H1 (cell line): ENCODE results near the gene ZNF611. TPM values are rescaled to one million over a fixed set of nuclear protein-coding genes. Genes with fewer than 3 reads are reported as not detected.

ENCODE experiments used
- CTCF ChIA-PET: fragments of 300-600 bp; sonication (Branson Sonifier 250); formaldehyde crosslinking; loops from one replicate; lab custom pipeline; 2021; ENCODE audit not compliant: partially characterized antibody; lab: Charles Lee
- POLR2A ChIA-PET: fragments of 300-600 bp; sonication (Branson Sonifier 250); formaldehyde crosslinking; loops from one replicate; lab custom pipeline; 2021; ENCODE audit warnings: inconsistent platforms; ENCODE audit not compliant: partially characterized antibody; lab: Charles Lee
- DNase-seq, 2 experiments: peaks; one replicate each; pipeline versions ENCODE4 v3.0.0 to v3.0.0-alpha.2; 2010 to 2022; ENCODE audit warnings: low spot score in 2 of 2, low read depth in 1 of 2, mixed read lengths in 1 of 2
- FAIRE-seq: peaks from 2 replicates; lab custom pipeline; 2011; peaks lifted over from hg19 to GRCh38; lab: Jason Lieb, UNC
- H2AFZ ChIP-seq: 2 replicates; pipeline ENCODE4 v1.8.1; 2012; ENCODE audit warnings: low read length, inconsistent platforms
- H2AK5ac ChIP-seq: 2 replicates; pipeline ENCODE4 v1.6.1; 2013; ENCODE audit warnings: low read depth, low read length
- H2BK120ac ChIP-seq: replicated peaks from 2 replicates; pipeline ENCODE3; 2013; ENCODE audit warnings: low read depth, low read length, inconsistent platforms
- H2BK12ac ChIP-seq: 2 replicates; pipeline ENCODE4 v1.6.1; 2013; ENCODE audit warnings: low read depth, low read length
- H2BK15ac ChIP-seq: 2 replicates; pipeline ENCODE4 v1.6.1; 2013; ENCODE audit warnings: low read length
- H2BK20ac ChIP-seq: 2 replicates; pipeline ENCODE4 v1.6.1; 2013; ENCODE audit warnings: low read length
- H2BK5ac ChIP-seq: 2 replicates; pipeline ENCODE4 v1.6.1; 2013; ENCODE audit warnings: low read depth, low read length
- H3K14ac ChIP-seq: 2 replicates; pipeline ENCODE4 v1.6.1; 2013; ENCODE audit warnings: inconsistent platforms; ENCODE audit not compliant: insufficient read length
- H3K18ac ChIP-seq: 2 replicates; pipeline ENCODE4 v1.6.1; 2013; ENCODE audit warnings: low read length; ENCODE audit errors: extremely low read depth
- H3K23ac ChIP-seq: 2 replicates; pipeline ENCODE4 v1.6.1; 2013; ENCODE audit warnings: inconsistent platforms; ENCODE audit not compliant: insufficient read length
- H3K23me2 ChIP-seq: 2 replicates; pipeline ENCODE4 v1.6.1; 2013; ENCODE audit warnings: low read depth, low read length
- H3K27ac ChIP-seq: 2 replicates; pipeline ENCODE4 v1.6.1; 2011; ENCODE audit warnings: low read depth, low read length, inconsistent platforms
- H3K27me3 ChIP-seq, 4 experiments: replicated peaks in 1 of 4; 1 replicate in 1 of 4; 2 replicates in 3 of 4; pipeline versions ENCODE4 v1.6.1 to v1.8.1; 2011 to 2013; ENCODE audit warnings: low read length in 3 of 4, mild to moderate bottlenecking in 3 of 4, inconsistent platforms in 2 of 4, mixed read lengths in 2 of 4, moderate library complexity in 1 of 4; ENCODE audit not compliant: control insufficient read depth in 3 of 4, insufficient read depth in 3 of 4; ENCODE audit errors: extremely low read depth in 1 of 4
- H3K36me3 ChIP-seq, 4 experiments: 2 replicates each; pipeline versions ENCODE4 v1.6.1 to v1.8.1; 2011 to 2013; ENCODE audit warnings: mild to moderate bottlenecking in 4 of 4, low read length in 3 of 4, moderate library complexity in 2 of 4, control low read depth in 1 of 4, inconsistent platforms in 1 of 4; ENCODE audit not compliant: insufficient read depth in 4 of 4, control insufficient read depth in 2 of 4
- H3K4ac ChIP-seq: replicated peaks from 2 replicates; pipeline ENCODE3; 2013; ENCODE audit warnings: low read length, low read depth, mixed read lengths, inconsistent platforms; ENCODE audit not compliant: insufficient read length
- H3K4me1 ChIP-seq, 4 experiments: replicated peaks in 1 of 4; 1 replicate in 1 of 4; 2 replicates in 3 of 4; pipeline versions ENCODE4 v1.6.1 to v1.8.1; 2011 to 2013; ENCODE audit warnings: low read length in 3 of 4, inconsistent platforms in 2 of 4, mixed read lengths in 1 of 4; ENCODE audit not compliant: insufficient read depth in 4 of 4, control insufficient read depth in 3 of 4
- H3K4me2 ChIP-seq, 2 experiments: 2 replicates each; pipeline versions ENCODE4 v1.6.1 to v1.8.1; 2011 to 2013; ENCODE audit warnings: low read depth in 2 of 2, low read length in 2 of 2, control low read depth in 1 of 2, inconsistent platforms in 1 of 2, mild to moderate bottlenecking in 1 of 2; ENCODE audit not compliant: insufficient read depth in 1 of 2
- H3K4me3 ChIP-seq, 4 experiments: fragments of 200-600, 300-600 bp in 1 of 4; sonication (generic), shearing (Covaris generic), sonication (Bioruptor Twin) in 1 of 4; 2 replicates each; pipeline versions ENCODE4 v1.5.1 to v1.8.1; 2011 to 2016; ENCODE audit warnings: low read length in 4 of 4, low read depth in 3 of 4, control low read depth in 2 of 4, inconsistent platforms in 2 of 4, mild to moderate bottlenecking in 2 of 4, mixed read lengths in 1 of 4, moderate library complexity in 1 of 4; ENCODE audit not compliant: insufficient read depth in 2 of 4; ENCODE audit errors: extremely low read depth in 1 of 4
- H3K56ac ChIP-seq: replicated peaks from 2 replicates; pipeline ENCODE3; 2013; ENCODE audit warnings: low read depth, mild to moderate bottlenecking, mixed read lengths, low read length, inconsistent platforms; ENCODE audit not compliant: insufficient read length
- H3K79me1 ChIP-seq: 2 replicates; pipeline ENCODE4 v1.6.1; 2013; ENCODE audit warnings: low read depth, low read length, control low read depth
- H3K79me2 ChIP-seq, 2 experiments: 2 replicates each; pipeline versions ENCODE4 v1.6.1 to v1.8.1; 2012 to 2013; ENCODE audit warnings: low read length in 2 of 2, mild to moderate bottlenecking in 2 of 2, inconsistent platforms in 1 of 2; ENCODE audit not compliant: insufficient read depth in 2 of 2, control insufficient read depth in 1 of 2
- H3K9ac ChIP-seq, 4 experiments: replicated peaks in 1 of 4; 1 replicate in 1 of 4; 2 replicates in 3 of 4; pipeline versions ENCODE4 v1.6.1 to v1.8.1; 2011 to 2013; ENCODE audit warnings: low read depth in 3 of 4, low read length in 3 of 4, control low read depth in 2 of 4, mild to moderate bottlenecking in 2 of 4, moderate library complexity in 2 of 4, inconsistent platforms in 1 of 4; ENCODE audit errors: extremely low read depth in 1 of 4
- H3K9me3 ChIP-seq, 2 experiments: 2 replicates each; pipeline versions ENCODE4 v1.6.1 to v1.8.1; 2012 to 2013; ENCODE audit warnings: mild to moderate bottlenecking in 2 of 2, moderate library complexity in 2 of 2, control low read depth in 1 of 2, inconsistent platforms in 1 of 2, low read depth in 1 of 2, low read length in 1 of 2, mixed read lengths in 1 of 2; ENCODE audit not compliant: insufficient read depth in 2 of 2
- H4K20me1 ChIP-seq, 2 experiments: replicated peaks in 1 of 2; 2 replicates each; pipeline versions ENCODE3 to v1.8.1; 2011 to 2013; ENCODE audit warnings: inconsistent platforms in 2 of 2, low read length in 2 of 2, mild to moderate bottlenecking in 1 of 2; ENCODE audit not compliant: insufficient read depth in 2 of 2, control insufficient read depth in 1 of 2
- H4K5ac ChIP-seq: 2 replicates; pipeline ENCODE4 v1.6.1; 2013; ENCODE audit warnings: low read length, low read depth, mixed read lengths, inconsistent platforms; ENCODE audit not compliant: insufficient read length
- H4K8ac ChIP-seq: 2 replicates; pipeline ENCODE4 v1.8.0; 2013; ENCODE audit warnings: mild to moderate bottlenecking, moderate library complexity, low read length, inconsistent platforms; ENCODE audit not compliant: insufficient read depth; ENCODE audit errors: extremely low read depth
- H4K91ac ChIP-seq: replicated peaks from 2 replicates; pipeline ENCODE3; 2013; ENCODE audit warnings: low read length, mixed read lengths, inconsistent platforms; ENCODE audit not compliant: insufficient read length
- ASH2L ChIP-seq: fragments of 200-600, 300-600 bp; sonication (generic); IDR thresholded peaks from one replicate; pipeline ENCODE4 v1.7.1; 2017; ENCODE audit warnings: low read length
- CHD2 ChIP-seq: IDR thresholded peaks from 2 replicates; pipeline ENCODE4 v1.6.1; 2012; ENCODE audit warnings: low read length, improper control_type of control experiment
- CTBP2 ChIP-seq: IDR thresholded peaks from 2 replicates; pipeline ENCODE4 v1.7.0; 2011; ENCODE audit warnings: borderline replicate concordance, mild to moderate bottlenecking, moderate library complexity, mixed read lengths, low read length; ENCODE audit not compliant: insufficient read depth, insufficient read length
- CTCF ChIP-seq, 3 experiments: IDR thresholded peaks; 1 replicate in 2 of 3; 2 replicates in 1 of 3; pipeline versions ENCODE4 v1.5.1 to v1.6.1; 2011; ENCODE audit warnings: low read length in 3 of 3, mild to moderate bottlenecking in 3 of 3, inconsistent platforms in 2 of 3, low read depth in 1 of 3, moderate library complexity in 1 of 3; ENCODE audit not compliant: insufficient read depth in 1 of 3; ENCODE audit errors: control extremely low read depth in 1 of 3
- EZH2 ChIP-seq: fragments of 200-600 bp; sonication (generic); IDR thresholded peaks from 2 replicates; pipeline ENCODE4 v1.7.1; 2012; ENCODE audit warnings: low read depth, mild to moderate bottlenecking, moderate library complexity, low read length, inconsistent platforms; ENCODE audit not compliant: severe bottlenecking
- POLR2A ChIP-seq, 2 experiments: IDR thresholded peaks; 1 replicate in 1 of 2; 2 replicates in 1 of 2; pipeline ENCODE4 v1.6.1; 2011; ENCODE audit warnings: low read depth in 2 of 2, low read length in 2 of 2, mild to moderate bottlenecking in 2 of 2; ENCODE audit errors: control extremely low read depth in 1 of 2
- POU5F1 ChIP-seq: IDR thresholded peaks from 2 replicates; pipeline ENCODE4 v1.6.1; 2011; ENCODE audit warnings: low read depth, mild to moderate bottlenecking, low read length, moderate library complexity
- RAD21 ChIP-seq, 2 experiments: IDR thresholded peaks in 1 of 2; conservative IDR thresholded peaks in 1 of 2; 2 replicates each; pipeline ENCODE4 v1.6.1; 2011; ENCODE audit warnings: low read depth in 2 of 2, low read length in 2 of 2, improper control_type of control experiment in 1 of 2, inconsistent platforms in 1 of 2, mild to moderate bottlenecking in 1 of 2, moderate library complexity in 1 of 2
- RBBP5 ChIP-seq: IDR thresholded peaks from 2 replicates; pipeline ENCODE4 v1.7.1; 2012; ENCODE audit warnings: low read depth, mild to moderate bottlenecking, inconsistent platforms, low read length, moderate library complexity, borderline replicate concordance
- TAF1 ChIP-seq: IDR thresholded peaks from 2 replicates; pipeline ENCODE4 v1.6.1; 2011; ENCODE audit warnings: mild to moderate bottlenecking, low read depth, low read length
- WGBS, 2 experiments: shearing (Covaris generic) in 1 of 2; methylation state at CpG; one replicate each; pipeline versions ENCODE4 v1.1.6 to v1.1.7; 2013 to 2015; ENCODE audit warnings: low lambda C conversion rate in 2 of 2, mixed read lengths in 2 of 2, inconsistent platforms in 1 of 2, low coverage in 1 of 2, missing lambda C conversion rate in 1 of 2; ENCODE audit not compliant: insufficient replicate concordance in 2 of 2, insufficient coverage in 1 of 2, insufficient read length in 1 of 2; ENCODE audit errors: extremely low coverage in 1 of 2, missing lambda C conversion rate in 1 of 2; 5-methylcytosine and 5-hydroxymethylcytosine counted together
- polyA plus RNA-seq, 7 experiments: library from polyadenylated mRNA; depleted of rRNA in 3 of 7; stranded (reverse) in 5 of 7; unstranded in 2 of 7; fragments of >200 nt in 5 of 7; fragments of 200-250 nt in 2 of 7; gene quantifications; 1 replicate in 5 of 7; 2 replicates in 1 of 7; 4 replicates in 1 of 7; pipeline versions ENCODE4 v1.2.1 to v1.2.3, GENCODE V29; 2011 to 2013; ENCODE audit warnings: missing spikeins in 2 of 7, mixed read lengths in 2 of 7
- total RNA-seq: library from RNA; stranded (reverse); fragmentation: NEBNext Ultra II Directional; extraction: Animal tissue kit (Norgen Biotek cat#: 25700); gene quantifications from 2 replicates; pipeline ENCODE4 v1.2.1, GENCODE V29; 2021

ZNF611 gene
- total and polyA plus RNA-seq, 2 of the 8 experiments (the other 6 are each of a cell fraction or from before 2014, with no cell fraction given), result 1.9 to 19.0 TPM

- Histone ChIP-seq H3K27ac (no peak overlapping the region), H2BK120ac (no peak overlapping the region), H3K14ac (no peak overlapping the region), H4K8ac (no peak overlapping the region), H3K79me1 (no peaks in the 10 kb centered on the region), H4K20me1 (no peaks in the 10 kb centered on the region), H2BK12ac (no peak overlapping the region), H2AK5ac (no peak overlapping the region), H3K27me3 (no peaks in the 10 kb centered on the region), H3K36me3 (no peaks in the 10 kb centered on the region), H3K4ac (no peak overlapping the region), H2BK5ac (no peak overlapping the region), H3K23me2 (no peaks in the 10 kb centered on the region), H4K5ac (no peak overlapping the region), H2AFZ (peak overlapping the region; percentile 96), H2BK15ac (no peak overlapping the region), H4K91ac (no peak overlapping the region), H3K56ac (no peak overlapping the region), H3K79me2 (no peaks in the 10 kb centered on the region), H2BK20ac (no peak overlapping the region), H3K18ac (no peak overlapping the region), H3K9ac (peak overlapping the region in 1 of 4 experiments; percentile 6; a peak in 1 of 7 replicates), H3K9me3 (no peaks in the 10 kb centered on the region), H3K23ac (no peak overlapping the region), H3K4me1 (no peaks in the 10 kb centered on the region), H3K4me2 (peak overlapping the region; percentile 36 to 75), H3K4me3 (peak overlapping the region; percentile 31 to 59 (median 42); a peak in 5 of 8 replicates)
- ChIA-PET CTCF (interaction anchor here (1.0 to 1.4 kb wide), 5 partner anchors 11 to 147 kb away, joined by 3 to 5 read pairs (median 4); no protein-coding TSS in a partner anchor), POLR2A (interaction anchor here (0.6 kb wide), 1 partner anchor 178 kb away, joined by 3 read pairs; no protein-coding TSS in a partner anchor)
- 30% methylated on average over 8 of the region's 8 CpGs; no CpG with 5 or more reads in 1 of the 2 experiments for WGBS, 2 experiments
- FAIRE-seq (peak; percentile 7), DNase-seq (no peak)
- peak in 2 of 3 experiments; percentile 32 to 44; a peak in 3 of 4 replicates for TF ChIP-seq CTCF (IDR thresholded peaks at IDR 0.05; ENCODE audit: control extremely low read depth in 1 of 3, insufficient read depth in 1 of 3, low read depth in 1 of 3, low read length in 3 of 3)
- no peak for TF ChIP-seq CTBP2
- no peak for TF ChIP-seq POLR2A (IDR thresholded peaks at IDR 0.05; ENCODE audit: control extremely low read depth in 1 of 2, low read depth in 2 of 2, low read length in 2 of 2)
- TF ChIP-seq POU5F1, result no peak
- TF ChIP-seq RAD21 (IDR thresholded peaks at IDR 0.05 in 1 of 2, conservative IDR thresholded peaks at IDR 0.05 in 1 of 2; ENCODE audit: low read depth in 2 of 2, low read length in 2 of 2), result peak; percentile 72 to 73
- no peak for TF ChIP-seq CHD2
- TF ChIP-seq ASH2L, result peak; percentile 70
- no peak for TF ChIP-seq TAF1
- TF ChIP-seq RBBP5, result no peak
- TF ChIP-seq EZH2, result no peak
These were observed 13.6 kb upstream of the ZNF611 start for GRCh38 chr19:52748336-52748950.
